Tibial nerve (tissue), 3 donors: ENCODE data around the gene MRPS35.

Source experiments
- CTCF ChIP-seq, 5 experiments: fragments of 200-600 bp in 3 of 5; fragments of 450-650 bp in 2 of 5; sonication (generic) in 3 of 5; IDR thresholded peaks; one replicate each; pipeline ENCODE4 v1.5.1; 2016 to 2019; ENCODE audit warnings: antibody characterized with exemption in 5 of 5, mild to moderate bottlenecking in 3 of 5, moderate library complexity in 2 of 5
- POLR2A ChIP-seq, 2 donors: fragments of 450-650 bp; IDR thresholded peaks; one replicate each; pipeline ENCODE4 v1.6.1; 2017; ENCODE audit warnings: antibody characterized with exemption in 2 of 2, mild to moderate bottlenecking in 2 of 2, moderate library complexity in 2 of 2

GRCh38 chr12:27781680-27782079 lies 71.0 kb downstream of the MRPS35 start:
- TF ChIP-seq CTCF (IDR thresholded peaks at IDR 0.05) = no peak
- TF ChIP-seq POLR2A (IDR thresholded peaks at IDR 0.05) = no peak
